GM23338 (cell line): ENCODE measurements around the gene GALNT6.

ENCODE experiments used
- CREB1 ChIP-seq: fragments of 250-450 bp; sonication (Bioruptor Pico); IDR thresholded peaks from 2 replicates; pipeline ENCODE4 v1.5.0; 2020; ENCODE audit warnings: low read depth, mild to moderate bottlenecking, moderate library complexity
- CTCF ChIP-seq, 2 experiments: fragments of 200-600 bp in 1 of 2; sonication (generic) in 1 of 2; conservative IDR thresholded peaks; 2 replicates each; pipeline versions ENCODE4 v1.5.1 to v1.6.1; 2016 to 2017; ENCODE audit warnings: antibody characterized with exemption in 2 of 2, low read depth in 2 of 2, mild to moderate bottlenecking in 2 of 2, moderate library complexity in 1 of 2
- ETS1 ChIP-seq: IDR thresholded peaks from 2 replicates; pipeline ENCODE4 v1.6.1; 2016; ENCODE audit warnings: antibody characterized with exemption
- EZH2 ChIP-seq: fragments of 200-600 bp; sonication (generic); IDR thresholded peaks from one replicate; pipeline ENCODE4 v1.8.0; 2017; ENCODE audit warnings: antibody characterized with exemption, mild to moderate bottlenecking, low read depth; ENCODE audit not compliant: unreplicated experiment
- EZH2phosphoT487 ChIP-seq: fragments of 200-600 bp; sonication (generic); IDR thresholded peaks from one replicate; pipeline ENCODE4 v1.8.1; 2018; ENCODE audit warnings: antibody characterized with exemption; ENCODE audit not compliant: unreplicated experiment
- JUNB ChIP-seq: IDR thresholded peaks from one replicate; pipeline ENCODE4 v1.6.1; 2016; ENCODE audit warnings: antibody characterized with exemption; ENCODE audit not compliant: unreplicated experiment
- NANOG ChIP-seq: IDR thresholded peaks from 2 replicates; pipeline ENCODE4 v1.6.1; 2016; ENCODE audit warnings: antibody characterized with exemption, borderline replicate concordance
- POLR2AphosphoS5 ChIP-seq: IDR thresholded peaks from 2 replicates; pipeline ENCODE4 v1.6.1; 2016; ENCODE audit warnings: antibody characterized with exemption, low read depth
- REST ChIP-seq: IDR thresholded peaks from one replicate; pipeline ENCODE4 v1.6.1; 2018; ENCODE audit warnings: antibody characterized with exemption; ENCODE audit not compliant: unreplicated experiment
- STAT1 ChIP-seq: IDR thresholded peaks from one replicate; pipeline ENCODE4 v1.6.1; 2016; ENCODE audit warnings: antibody characterized with exemption; ENCODE audit not compliant: unreplicated experiment
- ZNF114 ChIP-seq: fragments of 250-450 bp; sonication (Bioruptor Pico); IDR thresholded peaks from 2 replicates; pipeline ENCODE4 v1.5.0; 2020; ENCODE audit warnings: mild to moderate bottlenecking, moderate library complexity
- ZNF331 ChIP-seq: fragments of 250-450 bp; sonication (Bioruptor Pico); IDR thresholded peaks from 2 replicates; pipeline ENCODE4 v1.5.0; 2020; ENCODE audit warnings: low read depth, mild to moderate bottlenecking, moderate library complexity

GRCh38 chr12:51370667-51371066, 20.5 kb downstream of the GALNT6 start:
- TF ChIP-seq CTCF (conservative IDR thresholded peaks at IDR 0.05; ENCODE audit: low read depth in 2 of 2) (no peak), JUNB (no peak), REST (no peak), POLR2AphosphoS5 (no peak), CREB1 (CRISPR knock-in tag) (no peak), EZH2phosphoT487 (no peak), EZH2 (no peak), STAT1 (no peak), ZNF331 (CRISPR knock-in tag) (no peak), NANOG (no peak), ETS1 (no peak), ZNF114 (no peak)
